KOPT-K1 (cell line): ENCODE measurements around the gene TRIOBP.

ENCODE experiments used
- H3K27ac ChIP-seq: fragments of 200-600 bp; sonication (generic); 2 replicates; pipeline ENCODE4 v1.5.1; 2016; ENCODE audit warnings: antibody characterized with exemption, mild to moderate bottlenecking, low read depth, low read length; ENCODE audit not compliant: poor library complexity, severe bottlenecking
- H3K36me3 ChIP-seq: fragments of 200-600 bp; sonication (generic); 2 replicates; pipeline ENCODE4 v1.5.1; 2017; ENCODE audit warnings: antibody characterized with exemption, mild to moderate bottlenecking, low read length, moderate library complexity; ENCODE audit not compliant: insufficient read depth
- H3K9me3 ChIP-seq: fragments of 200-600 bp; sonication (generic); 2 replicates; pipeline ENCODE4 v1.5.1; 2017; ENCODE audit warnings: antibody characterized with exemption, low read length, mild to moderate bottlenecking; ENCODE audit not compliant: insufficient read depth, poor library complexity, severe bottlenecking

Gene TRIOBP

DNA sequence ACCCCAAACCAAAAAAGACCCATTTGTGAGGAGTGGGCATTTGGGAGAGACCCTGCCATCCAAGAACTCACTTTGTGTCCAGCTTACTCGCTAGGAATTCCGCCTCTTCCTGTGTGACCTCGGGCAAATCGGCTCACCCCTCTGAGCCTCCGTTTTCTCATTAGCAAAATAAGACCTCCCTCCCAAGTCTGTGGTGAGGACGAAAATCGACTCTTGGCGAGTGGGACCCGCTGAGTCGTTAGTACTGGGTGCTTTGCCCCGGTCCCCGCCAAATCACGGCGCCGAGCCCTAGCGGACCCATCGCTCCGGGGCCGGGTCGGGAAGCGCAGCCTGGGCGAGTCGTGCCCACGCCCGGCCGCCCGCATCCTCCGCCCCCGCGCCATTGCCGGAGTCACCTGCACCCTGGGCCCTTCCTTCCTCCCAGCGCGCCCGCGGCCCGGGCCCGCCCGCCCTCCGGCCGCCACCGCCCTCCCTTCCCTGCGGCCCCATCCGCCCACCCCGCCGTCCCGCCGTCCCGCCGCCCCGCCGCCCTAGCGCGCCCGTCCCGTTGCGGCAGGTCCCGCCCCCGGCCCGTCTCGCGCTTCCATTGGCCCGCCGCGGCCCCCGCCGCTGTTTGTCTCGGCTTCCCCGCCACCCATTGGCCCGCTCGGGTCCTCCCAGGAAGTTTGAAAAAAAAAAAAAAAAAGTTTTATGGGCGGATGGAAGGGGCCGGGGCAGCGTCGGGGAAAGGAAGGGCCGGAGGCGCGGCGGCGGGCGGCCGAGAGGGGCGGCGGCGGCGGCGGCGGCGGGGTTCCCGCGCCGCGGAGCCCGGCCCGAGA, 48.9 kb downstream of the TRIOBP start:
- Histone ChIP-seq H3K36me3 (0 out of 2 replicates have a peak, but pooled peaks cover 6% of the 10 kb centered on the region), H3K9me3 (no peaks in the 10 kb centered on the region), H3K27ac (peak overlapping the region; percentile 89)

DNA sequence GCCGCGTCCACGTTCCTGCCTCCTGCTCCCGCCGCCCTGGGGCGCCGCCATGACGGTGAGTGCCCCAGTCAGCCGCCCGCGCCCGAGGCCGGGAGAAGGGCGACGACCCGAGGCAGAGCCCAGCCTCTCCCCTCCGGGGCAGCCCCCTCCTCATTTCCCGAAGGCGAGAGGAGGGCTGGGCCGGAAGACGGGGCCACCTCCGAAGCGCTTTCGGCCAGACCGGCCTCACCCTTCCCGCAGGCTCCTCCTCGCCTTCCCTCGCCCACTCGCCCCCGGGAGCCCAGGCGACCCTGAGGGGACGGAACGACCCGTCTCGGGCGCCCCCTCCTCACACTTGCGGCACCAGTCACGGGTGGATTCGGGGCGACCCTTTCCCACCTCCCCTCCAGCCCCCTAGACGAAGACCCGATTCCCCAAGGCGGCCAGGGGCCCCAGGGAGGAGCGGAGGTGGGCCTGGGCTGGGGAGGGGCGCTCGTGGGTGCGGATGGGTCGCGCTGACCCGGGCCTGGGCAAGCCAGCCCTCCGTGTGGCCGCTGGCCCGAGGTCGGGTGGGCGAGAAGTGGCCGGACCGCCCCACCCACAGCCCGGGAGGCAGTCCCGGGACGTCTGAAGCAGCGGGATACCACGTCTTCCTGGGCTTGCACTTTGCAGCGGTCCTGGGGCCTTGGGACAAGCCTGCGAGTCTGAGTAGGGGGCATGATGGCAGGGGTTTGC, 49.7 kb downstream of the TRIOBP start:
- peak overlapping the region; percentile 89 for H3K27ac ChIP-seq
- H3K9me3 ChIP-seq: no peaks in the 10 kb centered on the region
- 0 out of 2 replicates have a peak, but pooled peaks cover 6% of the 10 kb centered on the region for H3K36me3 ChIP-seq

DNA sequence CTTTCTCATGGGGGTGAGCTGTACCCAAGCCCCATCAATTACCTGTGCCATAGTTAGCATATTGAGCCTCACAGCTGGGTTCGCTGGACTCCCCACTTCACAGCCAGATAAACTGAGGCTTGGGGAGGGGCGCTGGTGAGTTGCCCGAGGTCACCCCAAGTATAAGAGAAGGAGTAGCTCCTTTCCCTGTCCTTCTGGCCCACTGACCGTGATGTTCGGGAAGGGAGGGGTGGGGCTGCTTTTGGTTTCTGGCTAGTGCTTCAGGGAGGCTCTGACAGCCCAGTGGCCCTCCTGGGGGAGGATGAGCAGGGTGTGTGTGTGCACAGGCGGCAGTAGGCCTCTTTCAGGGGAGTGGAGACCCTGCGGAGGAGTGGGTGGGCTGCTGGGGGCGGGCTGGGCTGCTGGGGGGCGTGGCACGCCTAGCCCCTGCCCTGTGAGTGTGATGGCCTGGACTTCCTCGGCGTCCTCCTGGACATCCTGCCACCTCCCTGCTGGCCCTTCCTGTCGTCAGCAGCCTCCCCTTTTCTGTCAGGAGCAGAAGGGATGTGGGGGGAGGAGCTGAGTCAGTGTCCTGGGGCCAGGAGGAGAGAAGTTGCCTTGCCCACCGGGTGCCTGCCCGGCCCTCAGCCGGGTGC, 50.3 kb downstream of the TRIOBP start:
- H3K9me3 ChIP-seq: no peaks in the 10 kb centered on the region
- peaks cover 11% of the 10 kb centered on the region; the same call in 1 of the 2 replicates for H3K36me3 ChIP-seq
- H3K27ac ChIP-seq: peak overlapping the region; percentile 89

DNA sequence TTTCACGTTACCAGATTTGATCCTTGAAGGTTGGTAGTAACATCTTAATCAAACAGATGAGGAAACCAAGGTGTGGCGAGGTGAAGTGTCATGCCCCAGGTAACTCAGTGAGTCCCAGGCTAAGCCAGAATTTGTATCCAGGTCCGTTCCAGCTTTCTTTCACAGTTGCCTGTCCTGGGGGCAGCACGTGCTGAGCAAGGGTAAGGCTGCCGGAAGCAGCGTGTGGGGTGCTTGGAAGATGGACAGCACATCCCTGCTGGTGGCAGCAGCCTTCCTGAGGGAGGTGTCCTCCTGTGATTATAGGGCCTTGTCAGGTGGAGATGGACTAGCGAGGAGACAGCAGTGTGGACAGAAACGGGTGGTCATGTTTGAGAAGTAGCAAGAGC, 50.9 kb downstream of the TRIOBP start:
- no peak overlapping the region for H3K27ac ChIP-seq
- H3K36me3 ChIP-seq: peaks cover 16% of the 10 kb centered on the region
- no peaks in the 10 kb centered on the region for H3K9me3 ChIP-seq

DNA sequence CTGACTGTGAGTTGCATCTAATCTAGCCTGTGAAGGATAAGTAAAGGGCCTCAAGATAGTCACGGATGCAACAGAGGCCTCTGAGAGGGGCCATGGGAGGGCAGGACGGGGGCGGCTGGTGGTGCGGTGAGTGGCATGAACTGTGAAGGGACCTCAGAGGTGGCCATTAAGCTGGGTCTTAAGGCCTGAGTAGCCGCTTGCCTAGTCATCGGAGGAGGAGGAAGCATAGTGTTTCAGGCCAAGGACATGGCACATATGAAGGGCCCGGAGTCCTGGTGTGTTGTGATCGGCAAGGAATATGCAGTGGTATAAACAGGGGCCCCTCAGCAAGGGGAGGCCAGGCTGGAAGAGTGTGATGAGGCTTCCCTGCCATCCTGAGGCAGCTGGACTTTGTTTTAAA, 51.8 kb downstream of the TRIOBP start:
- peaks cover 25% of the 10 kb centered on the region for H3K36me3 ChIP-seq
- H3K9me3 ChIP-seq: no peaks in the 10 kb centered on the region
- H3K27ac ChIP-seq: no peak overlapping the region

DNA sequence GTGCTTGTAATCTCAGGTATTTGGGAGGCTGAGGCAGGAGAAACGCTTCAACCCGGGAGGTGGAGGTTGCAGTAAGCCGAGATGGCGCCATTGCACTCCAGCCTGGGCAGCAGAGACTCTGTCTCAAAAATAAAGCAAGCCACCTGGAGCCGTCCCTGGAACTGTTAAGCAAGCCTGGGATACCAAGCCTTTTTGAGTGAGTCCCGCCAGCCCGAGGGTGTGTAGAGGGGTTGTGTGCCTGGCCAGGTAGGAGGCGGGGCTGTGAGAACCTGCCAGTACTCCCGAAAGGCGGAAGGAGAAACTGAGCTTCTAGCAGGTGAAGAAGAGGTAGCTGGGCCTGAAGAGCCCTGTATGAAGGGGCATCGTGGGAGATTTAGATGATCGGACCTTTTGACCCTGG, 52.4 kb downstream of the TRIOBP start:
- Histone ChIP-seq H3K36me3 (peaks cover 31% of the 10 kb centered on the region), H3K27ac (no peak overlapping the region), H3K9me3 (no peaks in the 10 kb centered on the region)

DNA sequence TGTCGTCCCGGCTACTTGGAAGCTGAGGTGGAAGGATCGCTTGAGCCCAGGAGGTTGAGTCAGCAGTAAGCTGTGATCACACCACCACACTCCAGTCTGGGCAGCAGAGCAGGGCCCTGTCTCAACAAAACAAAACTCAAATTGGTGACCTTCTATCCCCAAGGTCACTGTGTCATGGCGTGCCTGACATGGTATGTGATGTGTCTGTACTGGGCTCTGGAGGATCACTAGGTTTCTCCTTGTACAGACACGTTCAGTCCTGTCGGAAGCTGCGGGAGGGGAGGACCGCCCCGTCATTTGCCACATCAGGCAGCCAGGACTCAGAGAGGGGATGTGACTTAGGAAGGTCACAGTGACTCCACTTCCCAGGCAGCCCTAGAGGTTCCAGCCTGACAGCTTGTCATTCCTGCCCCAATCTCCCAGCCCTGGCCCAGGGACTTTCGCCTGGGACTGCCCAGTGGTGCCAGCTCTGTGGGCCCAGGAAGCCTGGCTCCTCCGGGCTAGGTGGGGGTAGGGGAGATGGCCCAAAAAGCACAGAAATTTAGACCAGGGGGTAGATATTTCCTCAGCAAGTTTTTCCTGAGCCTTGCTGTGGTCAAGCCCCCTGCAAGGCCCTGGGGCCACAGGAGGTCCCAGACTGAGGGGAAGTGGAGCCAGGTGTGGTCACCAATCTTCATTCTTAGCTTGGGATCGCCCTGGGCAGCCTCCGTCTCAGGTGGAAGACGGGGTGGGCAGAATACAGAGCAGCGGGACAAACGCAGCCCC, 53.2 kb downstream of the TRIOBP start:
- H3K27ac ChIP-seq: no peak overlapping the region
- H3K9me3 ChIP-seq: no peaks in the 10 kb centered on the region
- H3K36me3 ChIP-seq: peaks cover 39% of the 10 kb centered on the region

DNA sequence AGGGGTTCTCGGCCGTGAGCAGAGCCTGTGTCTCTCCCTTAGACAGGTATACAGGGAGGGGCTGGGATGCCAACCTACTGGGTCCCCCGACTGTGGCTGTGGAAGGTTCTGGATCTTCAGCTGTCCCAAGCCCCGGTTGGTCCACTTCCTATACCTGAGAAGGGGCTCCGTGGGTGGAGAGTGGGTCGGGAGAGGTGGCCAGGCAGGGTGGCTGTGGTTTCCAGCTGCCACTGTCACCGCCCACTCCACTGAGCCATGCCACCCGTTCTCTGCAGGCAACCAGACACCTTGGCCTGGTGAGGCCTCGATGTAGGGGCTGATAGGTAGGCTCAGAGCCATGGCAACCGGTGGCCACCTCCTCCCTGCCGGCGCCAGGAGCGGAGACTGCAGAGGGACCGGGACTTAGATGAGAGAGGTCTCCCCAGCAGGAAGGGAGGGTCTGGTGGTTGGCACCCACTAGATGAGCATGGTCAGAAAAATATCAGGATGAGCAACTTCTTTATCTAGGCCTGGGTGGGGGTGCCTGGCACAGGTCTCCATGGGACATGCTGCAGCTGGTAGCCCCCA, 53.8 kb downstream of the TRIOBP start:
- Histone ChIP-seq H3K36me3 (peaks cover 45% of the 10 kb centered on the region), H3K9me3 (no peaks in the 10 kb centered on the region), H3K27ac (no peak overlapping the region)

DNA sequence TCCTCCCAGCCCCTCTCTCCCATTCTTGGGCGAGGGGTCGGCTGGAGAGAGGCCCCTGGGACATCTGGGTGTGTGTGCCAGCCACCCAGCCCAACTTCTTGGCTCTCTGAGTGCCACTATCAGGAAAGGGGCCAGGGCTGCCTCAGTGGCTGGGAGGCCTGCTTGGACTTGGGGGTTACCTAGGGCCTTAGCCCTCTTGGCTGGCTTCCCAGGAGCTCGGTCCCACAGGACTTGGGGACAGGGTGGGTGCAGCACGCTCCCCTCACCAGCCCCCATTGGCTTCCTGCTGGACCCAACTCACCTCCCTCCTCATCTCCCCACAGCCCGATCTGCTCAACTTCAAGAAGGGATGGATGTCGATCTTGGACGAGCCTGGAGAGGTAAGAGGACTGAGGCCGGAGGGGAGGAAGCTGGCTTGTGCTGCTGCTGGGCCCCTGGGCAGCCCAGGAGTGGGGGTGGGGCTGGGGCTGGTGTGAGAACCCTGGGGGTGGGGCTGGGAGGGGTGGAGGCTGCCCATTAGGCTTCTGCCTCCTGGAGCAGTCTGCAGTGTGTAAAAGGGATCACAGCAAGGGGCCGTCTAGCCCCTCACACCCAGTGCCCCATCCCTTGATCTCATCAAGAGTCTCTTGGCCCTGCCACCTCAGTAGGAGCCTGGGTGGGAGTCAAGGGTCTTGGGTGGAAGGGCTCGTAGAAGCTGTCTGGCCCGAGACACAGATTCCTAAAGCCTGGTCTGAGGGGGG, 54.8 kb downstream of the TRIOBP start:
- H3K27ac ChIP-seq: no peak overlapping the region
- peaks cover 55% of the 10 kb centered on the region for H3K36me3 ChIP-seq

DNA sequence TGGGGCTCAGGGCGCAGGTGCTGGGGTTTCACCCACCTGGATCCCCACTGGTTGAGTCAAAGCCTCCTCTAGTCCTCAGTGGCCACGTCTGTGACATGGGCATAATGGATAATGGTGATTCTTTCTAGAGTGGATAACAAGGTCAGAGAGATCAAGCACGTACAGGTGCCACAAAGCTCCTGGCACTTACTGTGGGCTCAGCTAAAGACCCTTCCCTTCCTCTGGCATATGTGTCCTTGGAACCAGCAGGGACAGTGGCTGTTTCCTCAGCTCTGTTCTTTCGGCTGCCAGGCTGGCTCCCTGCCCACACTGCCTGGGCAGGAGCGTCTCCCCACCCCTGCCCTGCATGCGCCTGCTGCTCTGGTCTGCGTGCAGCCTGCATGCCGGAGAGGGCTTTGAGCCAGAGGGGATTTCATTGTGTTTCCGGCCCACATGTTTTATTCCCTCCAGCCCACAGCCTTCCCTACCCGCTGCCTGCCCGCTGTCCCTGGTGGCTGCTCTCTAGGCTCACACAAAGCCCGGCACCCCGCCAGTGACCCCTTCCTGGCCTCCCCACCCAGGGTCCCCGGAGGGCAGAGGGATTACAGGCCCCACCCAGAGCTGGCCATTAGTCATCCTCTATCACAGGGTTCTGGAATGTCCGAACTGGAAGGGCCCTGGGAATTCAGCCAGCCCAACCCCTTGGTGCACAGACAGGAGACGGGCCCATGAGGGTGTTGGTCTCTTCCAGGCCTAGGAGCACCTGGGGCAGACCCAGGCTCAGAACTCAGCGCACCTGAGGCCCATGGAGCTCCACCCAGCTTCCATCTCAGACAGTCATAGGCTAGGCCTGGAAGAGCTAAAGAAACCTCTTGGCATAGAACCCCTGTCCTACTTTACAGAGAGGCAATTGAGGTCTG, 55.6 kb downstream of the TRIOBP start:
- peaks cover 63% of the 10 kb centered on the region for H3K36me3 ChIP-seq
- H3K9me3 ChIP-seq: no peaks in the 10 kb centered on the region
- H3K27ac ChIP-seq: no peak overlapping the region

More for the DNA sequence above, 54.8 kb downstream of the TRIOBP start:
- H3K9me3 ChIP-seq: no peaks in the 10 kb centered on the region

DNA sequence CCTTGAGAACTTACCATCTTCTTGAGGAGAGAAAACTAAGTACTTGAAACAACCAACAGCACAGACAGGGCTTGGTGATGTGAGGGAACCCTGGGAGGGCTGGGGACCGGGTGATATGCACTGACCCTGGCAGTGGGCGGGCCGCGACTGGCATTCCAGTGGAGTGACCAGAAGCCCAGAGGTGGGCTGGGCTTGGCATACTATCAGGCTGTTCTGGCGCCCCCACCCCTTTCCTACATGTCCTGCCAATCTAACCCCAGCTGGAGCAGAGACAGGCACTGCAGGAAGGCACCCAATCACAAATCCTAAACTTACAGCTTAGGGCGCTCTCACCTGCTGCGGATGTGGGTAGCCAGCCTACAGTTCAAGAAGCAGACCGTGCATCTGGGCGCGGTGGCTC, 56.9 kb downstream of the TRIOBP start:
- Histone ChIP-seq H3K36me3 (peaks cover 76% of the 10 kb centered on the region), H3K9me3 (no peaks in the 10 kb centered on the region), H3K27ac (no peak overlapping the region)

DNA sequence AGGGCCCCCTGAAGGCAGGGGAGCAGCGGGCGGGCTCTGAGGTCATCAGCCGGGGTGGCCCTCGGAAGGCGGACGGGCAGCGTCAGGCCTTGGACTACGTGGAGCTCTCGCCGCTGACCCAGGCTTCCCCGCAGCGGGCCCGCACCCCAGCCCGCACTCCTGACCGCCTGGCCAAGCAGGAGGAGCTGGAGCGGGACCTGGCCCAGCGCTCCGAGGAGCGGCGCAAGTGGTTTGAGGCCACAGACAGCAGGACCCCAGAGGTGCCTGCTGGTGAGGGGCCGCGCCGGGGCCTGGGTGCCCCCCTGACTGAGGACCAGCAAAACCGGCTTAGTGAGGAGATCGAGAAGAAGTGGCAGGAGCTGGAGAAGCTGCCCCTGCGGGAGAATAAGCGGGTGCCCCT, 60.8 kb downstream of the TRIOBP start:
- H3K36me3 ChIP-seq: peaks cover 95% of the 10 kb centered on the region
- no peak overlapping the region for H3K27ac ChIP-seq
- H3K9me3 ChIP-seq: no peaks in the 10 kb centered on the region

DNA sequence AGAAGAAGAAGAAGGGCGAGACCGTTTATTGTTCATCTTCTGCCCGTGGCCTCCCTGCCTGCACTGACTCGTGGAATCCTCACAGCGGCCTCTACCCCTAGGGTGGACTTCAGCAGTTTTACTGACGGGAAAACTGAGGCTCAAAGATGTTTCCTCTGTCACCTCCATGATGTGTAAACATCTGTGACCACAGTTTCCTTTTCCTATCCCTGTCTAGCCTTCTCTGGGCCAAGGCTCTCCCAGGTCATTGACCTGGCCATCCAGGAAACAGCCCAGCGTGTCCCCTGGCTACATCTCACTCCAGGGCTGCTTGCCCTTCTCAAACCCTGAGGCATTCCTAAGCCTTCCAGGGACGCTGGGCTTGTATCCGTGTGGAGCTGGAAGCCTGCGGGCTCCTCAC, 61.8 kb downstream of the TRIOBP start:
- Histone ChIP-seq H3K27ac (no peak overlapping the region), H3K9me3 (no peaks in the 10 kb centered on the region), H3K36me3 (peaks cover 94% of the 10 kb centered on the region)
